ENCODE measurements around the gene AP5S1. TPM values are rescaled to one million over a fixed set of nuclear protein-coding genes. Genes with fewer than 3 reads are reported as not detected.

Gene AP5S1
- total and polyA plus RNA-seq, 2 of the 13 experiments (the other 11 are each of a cell fraction or from before 2014, with no cell fraction given): 7.9 to 23.2 TPM

GRCh38 chr20:3782597-3782996 is 37.8 kb upstream of the AP5S1 start (continued):
- no peak for TF ChIP-seq HNF1A (IDR thresholded peaks at IDR 0.05; ENCODE audit: low read depth)
- TF ChIP-seq HNF1A (CRISPR knock-in tag; IDR thresholded peaks at IDR 0.05; ENCODE audit: borderline replicate concordance): no peak
- TF ChIP-seq ZNF75D (CRISPR knock-in tag; IDR thresholded peaks at IDR 0.05; ENCODE audit: borderline replicate concordance): no peak
- TF ChIP-seq XBP1 (CRISPR knock-in tag; IDR thresholded peaks at IDR 0.05): no peak
- TF ChIP-seq ZBTB49 (CRISPR knock-in tag; IDR thresholded peaks at IDR 0.05; ENCODE audit: borderline replicate concordance): no peak
- no peak for TF ChIP-seq REST (IDR thresholded peaks at IDR 0.05; ENCODE audit: borderline replicate concordance in 1 of 2, low read depth in 1 of 2, low read length in 2 of 2)
- no peak for TF ChIP-seq GZF1 (CRISPR knock-in tag; IDR thresholded peaks at IDR 0.05)
- TF ChIP-seq TFAP4 (IDR thresholded peaks at IDR 0.05; ENCODE audit: borderline replicate concordance, low read depth): no peak
- no peak for TF ChIP-seq POGZ (CRISPR knock-in tag; IDR thresholded peaks at IDR 0.05)
- no peak for TF ChIP-seq ZNF460 (CRISPR knock-in tag; IDR thresholded peaks at IDR 0.05; ENCODE audit: borderline replicate concordance)
- TF ChIP-seq KAT8 (CRISPR knock-in tag; IDR thresholded peaks at IDR 0.05): no peak
- TF ChIP-seq ZSCAN5A (CRISPR knock-in tag; IDR thresholded peaks at IDR 0.05; ENCODE audit: borderline replicate concordance): no peak
- TF ChIP-seq RFXAP (CRISPR knock-in tag; IDR thresholded peaks at IDR 0.05; ENCODE audit: borderline replicate concordance): 0 out of 2 replicates have a peak, but pooled peaks have one; percentile 7
- TF ChIP-seq NFIB (CRISPR knock-in tag; IDR thresholded peaks at IDR 0.05; ENCODE audit: borderline replicate concordance): no peak
- no peak for TF ChIP-seq ZNF513 (CRISPR knock-in tag; conservative IDR thresholded peaks at IDR 0.05)

All from HepG2 (cell line).